ENCODE measurements around the gene POU4F1. TPM values are rescaled to one million over a fixed set of nuclear protein-coding genes. Genes with fewer than 3 reads are reported as not detected.

The POU4F1 gene
- total RNA-seq, 1 donor from 2014 or later = 0.43 TPM

GRCh38 chr13:78593652-78594455 is 9.5 kb downstream of the POU4F1 start:
- no peak for DNase-seq (ENCODE audit: low read depth)

- DNase-seq (ENCODE audit: low read depth) = no peak
These were observed 10.2 kb downstream of the POU4F1 start for GRCh38 chr13:78593129-78593528.

DNA sequence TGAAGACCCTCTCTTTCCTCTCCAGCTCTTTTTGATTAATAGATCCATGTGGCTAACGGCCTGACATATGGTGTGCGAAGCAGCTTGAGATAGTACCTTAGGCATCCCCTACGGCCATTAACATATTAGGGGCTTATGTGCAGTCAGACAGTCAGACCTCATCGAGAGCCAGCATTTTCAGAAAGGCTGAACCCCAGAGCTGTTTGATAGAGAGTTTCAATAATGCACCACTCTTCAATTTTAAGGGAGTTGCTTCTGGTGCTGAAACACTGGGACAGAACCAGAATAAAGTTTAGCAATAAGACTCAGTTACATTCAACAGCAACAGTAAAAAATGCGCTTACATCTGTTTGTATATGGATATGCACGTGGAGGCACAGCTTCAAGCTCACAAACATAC is 10.8 kb downstream of the POU4F1 start:
- no peak for DNase-seq (ENCODE audit: low read depth)

GRCh38 chr13:78589206-78589605 is 14.1 kb downstream of the POU4F1 start:
- peak; percentile 67 for DNase-seq (ENCODE audit: low read depth)

DNA sequence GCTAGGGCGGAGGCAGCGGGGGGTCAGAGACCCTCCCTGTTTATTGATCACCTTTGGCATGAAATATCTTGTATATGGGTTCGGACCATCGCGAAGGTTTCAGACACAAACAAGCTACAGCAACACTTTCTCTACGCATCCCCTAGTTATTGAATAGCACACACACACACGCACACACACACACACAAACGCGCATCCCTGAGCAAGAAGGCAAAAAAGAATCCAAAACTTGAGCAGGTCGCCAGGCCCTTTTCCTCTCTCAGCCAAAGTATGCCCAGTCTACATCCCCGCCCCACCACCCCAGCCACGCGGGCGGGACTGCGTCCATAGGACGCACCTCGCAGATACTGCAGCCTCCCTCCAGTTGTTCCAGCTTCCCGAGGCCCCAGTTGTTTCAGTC is 16.0 kb downstream of the POU4F1 start:
- DNase-seq (ENCODE audit: low read depth) = no peak

DNA sequence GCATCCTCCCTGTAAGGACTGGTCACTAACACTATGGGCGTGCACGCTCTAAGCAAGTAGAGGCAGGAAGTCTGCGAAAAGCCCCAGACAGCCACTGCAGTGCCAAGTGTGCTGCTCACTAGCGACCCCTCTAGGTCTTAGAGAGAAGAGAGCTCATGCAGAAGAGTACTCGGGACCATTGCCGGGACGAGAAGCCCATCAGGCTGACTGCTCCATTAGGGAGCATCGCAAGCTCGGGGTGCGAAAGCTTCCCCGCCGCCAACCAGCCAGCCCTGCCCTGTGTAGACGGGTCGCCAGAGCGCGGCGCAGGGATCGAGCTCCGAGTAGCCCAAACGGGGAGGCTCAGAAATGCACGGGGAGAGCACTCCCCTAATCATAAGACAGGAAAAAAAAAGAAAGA is 16.6 kb downstream of the POU4F1 start:
- DNase-seq (ENCODE audit: low read depth) = no peak

GRCh38 chr13:78576261-78576660 is 27.1 kb downstream of the POU4F1 start:
- no peak for DNase-seq (ENCODE audit: low read depth)

DNA sequence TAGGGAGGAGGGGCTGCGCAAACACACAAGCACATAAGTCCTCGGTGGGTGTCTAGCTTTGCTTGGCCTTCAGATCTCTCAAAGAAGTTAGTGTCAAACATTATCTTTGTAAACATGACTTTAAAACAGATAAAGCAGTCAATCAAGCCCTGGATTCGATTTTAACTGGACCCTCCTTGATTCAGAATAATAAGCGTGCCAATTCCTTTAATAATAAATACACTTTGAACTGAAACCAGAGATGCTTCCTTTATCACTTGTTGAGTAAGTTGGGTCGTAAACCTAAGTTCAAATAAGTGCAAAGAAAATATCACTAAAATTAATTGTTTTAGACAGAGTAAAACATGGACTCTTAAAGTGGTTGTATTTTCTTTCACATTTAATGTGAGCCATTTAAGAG is 30.9 kb downstream of the POU4F1 start:
- no peak for DNase-seq (ENCODE audit: low read depth)

- DNase-seq (ENCODE audit: low read depth) = no peak
These were observed 34.3 kb downstream of the POU4F1 start for GRCh38 chr13:78569029-78569428.

DNA sequence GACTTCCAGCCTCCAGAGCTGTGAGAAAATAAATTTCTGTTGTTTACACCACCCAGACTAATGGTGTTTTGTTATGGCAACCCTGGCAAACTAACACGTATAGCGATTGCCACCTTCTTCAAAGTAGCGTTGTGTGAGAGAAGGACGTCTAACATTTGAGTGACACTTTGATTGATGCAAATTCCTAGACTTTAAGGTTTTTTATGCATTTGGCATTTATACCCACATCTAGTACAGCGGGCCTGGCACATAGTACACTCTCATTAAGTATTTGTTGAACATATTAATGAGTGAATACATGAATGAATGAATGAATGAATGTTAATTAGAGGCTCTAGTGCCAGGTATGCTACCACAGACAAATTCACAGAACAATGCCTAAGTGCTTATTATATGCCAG is 36.7 kb downstream of the POU4F1 start:
- no peak for DNase-seq (ENCODE audit: low read depth)

- no peak for DNase-seq (ENCODE audit: low read depth)
These were observed 41.0 kb downstream of the POU4F1 start for GRCh38 chr13:78562237-78562889.

Other genes starting within 250 kb of the POU4F1 start
- gene OBI1, start 55.6 kb upstream of the POU4F1 start, total RNA-seq = 14.0 and 16.3 TPM in 2 replicates

Data from myocyte (in vitro differentiated cells).